Measurements from ENCODE around the gene ERMAP.

DNA sequence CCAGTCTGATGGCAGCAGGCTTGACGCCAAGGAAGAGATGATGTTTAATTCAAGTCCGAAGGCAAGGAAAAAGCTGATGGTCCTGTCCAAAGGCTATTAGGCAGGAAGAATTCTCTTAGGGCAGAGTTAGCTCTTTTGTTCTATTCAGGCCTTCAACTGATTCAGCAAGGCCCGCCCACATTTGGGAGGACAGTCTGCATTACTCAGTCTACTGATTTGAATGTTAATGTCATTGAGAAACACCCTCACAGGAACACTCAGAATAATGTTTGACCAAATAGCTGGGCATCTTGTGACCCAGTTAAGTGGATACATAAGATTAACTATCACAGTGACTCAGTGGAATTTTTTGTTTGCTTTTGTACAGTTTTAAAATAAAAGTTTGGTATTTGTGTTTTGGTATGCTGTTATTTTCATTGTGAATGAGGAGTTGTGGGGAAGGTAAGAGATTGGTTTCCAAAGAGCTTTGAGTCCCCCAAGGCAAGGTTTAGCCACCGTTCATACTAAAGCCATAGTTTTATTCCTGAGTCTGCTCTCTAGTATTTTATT lies 27.7 kb downstream of the ERMAP start:
- TF ChIP-seq, protein P1, sequence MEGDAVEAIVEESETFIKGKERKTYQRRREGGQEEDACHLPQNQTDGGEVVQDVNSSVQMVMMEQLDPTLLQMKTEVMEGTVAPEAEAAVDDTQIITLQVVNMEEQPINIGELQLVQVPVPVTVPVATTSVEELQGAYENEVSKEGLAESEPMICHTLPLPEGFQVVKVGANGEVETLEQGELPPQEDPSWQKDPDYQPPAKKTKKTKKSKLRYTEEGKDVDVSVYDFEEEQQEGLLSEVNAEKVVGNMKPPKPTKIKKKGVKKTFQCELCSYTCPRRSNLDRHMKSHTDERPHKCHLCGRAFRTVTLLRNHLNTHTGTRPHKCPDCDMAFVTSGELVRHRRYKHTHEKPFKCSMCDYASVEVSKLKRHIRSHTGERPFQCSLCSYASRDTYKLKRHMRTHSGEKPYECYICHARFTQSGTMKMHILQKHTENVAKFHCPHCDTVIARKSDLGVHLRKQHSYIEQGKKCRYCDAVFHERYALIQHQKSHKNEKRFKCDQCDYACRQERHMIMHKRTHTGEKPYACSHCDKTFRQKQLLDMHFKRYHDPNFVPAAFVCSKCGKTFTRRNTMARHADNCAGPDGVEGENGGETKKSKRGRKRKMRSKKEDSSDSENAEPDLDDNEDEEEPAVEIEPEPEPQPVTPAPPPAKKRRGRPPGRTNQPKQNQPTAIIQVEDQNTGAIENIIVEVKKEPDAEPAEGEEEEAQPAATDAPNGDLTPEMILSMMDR (IDR thresholded peaks at IDR 0.05), result no peak
- no peak for TF ChIP-seq POLR2A (IDR thresholded peaks at IDR 0.05)
- TF ChIP-seq EP300 (IDR thresholded peaks at IDR 0.05; ENCODE audit: low read depth), result no peak
- TF ChIP-seq POLR2AphosphoS5 (IDR thresholded peaks at IDR 0.05), result no peak
